ENCODE data around the gene FTH1.

- TF ChIP-seq RAD21 (conservative IDR thresholded peaks at IDR 0.05) (no peak), CTCF (IDR thresholded peaks at IDR 0.05; ENCODE audit: poor library complexity, severe bottlenecking) (no peak)
These were observed 47.5 kb downstream of the FTH1 start for GRCh38 chr11:61919705-61920631.
